Epithelial cell of esophagus (primary cell): Measurements from ENCODE around the gene NEMP2.

Experiments
- DNase-seq: peaks from one replicate; pipeline ENCODE4 v3.0.0; 2010; ENCODE audit warnings: low read depth
- H3K4me3 ChIP-seq: 2 replicates; pipeline ENCODE4 v1.5.1; 2011; ENCODE audit warnings: mild to moderate bottlenecking, low read length, control low read depth
- TF ChIP-seq, protein P1 (sequence below): IDR thresholded peaks from 2 replicates; pipeline ENCODE4 v1.5.1; 2011; ENCODE audit warnings: low read depth, mild to moderate bottlenecking, low read length, control low read depth, inconsistent platforms; ENCODE audit not compliant: insufficient read depth; ENCODE audit errors: missing control alignments

Gene NEMP2, protein sequence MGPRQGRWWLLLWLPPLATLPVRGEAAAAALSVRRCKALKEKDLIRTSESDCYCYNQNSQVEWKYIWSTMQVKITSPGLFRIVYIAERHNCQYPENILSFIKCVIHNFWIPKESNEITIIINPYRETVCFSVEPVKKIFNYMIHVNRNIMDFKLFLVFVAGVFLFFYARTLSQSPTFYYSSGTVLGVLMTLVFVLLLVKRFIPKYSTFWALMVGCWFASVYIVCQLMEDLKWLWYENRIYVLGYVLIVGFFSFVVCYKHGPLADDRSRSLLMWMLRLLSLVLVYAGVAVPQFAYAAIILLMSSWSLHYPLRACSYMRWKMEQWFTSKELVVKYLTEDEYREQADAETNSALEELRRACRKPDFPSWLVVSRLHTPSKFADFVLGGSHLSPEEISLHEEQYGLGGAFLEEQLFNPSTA

DNA sequence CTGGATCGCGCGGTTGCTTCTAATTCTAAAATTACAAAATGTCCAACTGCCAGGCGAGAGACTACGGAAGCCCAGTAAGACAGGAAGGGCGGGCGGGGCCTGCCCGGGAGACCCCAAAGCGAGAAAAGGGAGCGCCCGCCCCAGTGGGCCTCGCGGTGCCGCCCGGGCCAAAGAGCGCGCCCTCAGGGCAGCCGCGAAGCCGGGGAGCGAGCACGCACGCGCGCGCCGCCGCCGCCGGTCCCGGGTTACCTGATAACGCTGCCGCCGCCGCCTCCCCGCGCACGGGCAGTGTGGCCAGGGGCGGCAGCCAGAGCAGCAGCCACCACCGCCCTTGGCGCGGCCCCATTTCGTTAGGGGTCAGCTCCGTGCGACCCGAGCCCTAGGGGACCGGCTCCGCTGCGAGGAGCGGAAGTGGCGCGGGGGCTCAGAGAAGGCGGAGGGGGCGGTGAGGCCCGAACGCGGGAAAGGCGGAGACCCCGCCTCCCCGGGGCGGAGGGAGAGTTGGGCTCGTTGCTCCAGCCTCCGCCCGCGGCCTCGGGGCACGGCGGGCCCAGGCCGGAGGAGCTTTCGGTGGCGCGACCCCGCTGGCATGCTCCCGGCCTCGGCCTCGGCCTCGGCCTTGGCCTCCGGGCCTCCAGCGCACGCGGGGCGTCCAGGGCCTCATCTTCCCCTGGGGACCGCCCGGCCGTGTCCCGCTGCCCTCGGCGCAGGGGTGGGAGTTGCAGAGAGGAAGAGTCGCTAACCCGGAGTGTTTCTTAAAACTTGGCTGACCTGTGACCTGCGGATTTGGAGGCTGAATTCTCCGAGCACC, at the start of gene NEMP2:
Gene NEMP2 (minus strand): TSS at position 413 of the 811 bp plus-strand sequence. CDS start 67 bp downstream, at position 346.
- DNase-seq, result peak; percentile 61
- TF ChIP-seq, protein P1, sequence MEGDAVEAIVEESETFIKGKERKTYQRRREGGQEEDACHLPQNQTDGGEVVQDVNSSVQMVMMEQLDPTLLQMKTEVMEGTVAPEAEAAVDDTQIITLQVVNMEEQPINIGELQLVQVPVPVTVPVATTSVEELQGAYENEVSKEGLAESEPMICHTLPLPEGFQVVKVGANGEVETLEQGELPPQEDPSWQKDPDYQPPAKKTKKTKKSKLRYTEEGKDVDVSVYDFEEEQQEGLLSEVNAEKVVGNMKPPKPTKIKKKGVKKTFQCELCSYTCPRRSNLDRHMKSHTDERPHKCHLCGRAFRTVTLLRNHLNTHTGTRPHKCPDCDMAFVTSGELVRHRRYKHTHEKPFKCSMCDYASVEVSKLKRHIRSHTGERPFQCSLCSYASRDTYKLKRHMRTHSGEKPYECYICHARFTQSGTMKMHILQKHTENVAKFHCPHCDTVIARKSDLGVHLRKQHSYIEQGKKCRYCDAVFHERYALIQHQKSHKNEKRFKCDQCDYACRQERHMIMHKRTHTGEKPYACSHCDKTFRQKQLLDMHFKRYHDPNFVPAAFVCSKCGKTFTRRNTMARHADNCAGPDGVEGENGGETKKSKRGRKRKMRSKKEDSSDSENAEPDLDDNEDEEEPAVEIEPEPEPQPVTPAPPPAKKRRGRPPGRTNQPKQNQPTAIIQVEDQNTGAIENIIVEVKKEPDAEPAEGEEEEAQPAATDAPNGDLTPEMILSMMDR, result no peak
- H3K4me3 ChIP-seq, result peak within 1 kb of the TSS; percentile 71

DNA sequence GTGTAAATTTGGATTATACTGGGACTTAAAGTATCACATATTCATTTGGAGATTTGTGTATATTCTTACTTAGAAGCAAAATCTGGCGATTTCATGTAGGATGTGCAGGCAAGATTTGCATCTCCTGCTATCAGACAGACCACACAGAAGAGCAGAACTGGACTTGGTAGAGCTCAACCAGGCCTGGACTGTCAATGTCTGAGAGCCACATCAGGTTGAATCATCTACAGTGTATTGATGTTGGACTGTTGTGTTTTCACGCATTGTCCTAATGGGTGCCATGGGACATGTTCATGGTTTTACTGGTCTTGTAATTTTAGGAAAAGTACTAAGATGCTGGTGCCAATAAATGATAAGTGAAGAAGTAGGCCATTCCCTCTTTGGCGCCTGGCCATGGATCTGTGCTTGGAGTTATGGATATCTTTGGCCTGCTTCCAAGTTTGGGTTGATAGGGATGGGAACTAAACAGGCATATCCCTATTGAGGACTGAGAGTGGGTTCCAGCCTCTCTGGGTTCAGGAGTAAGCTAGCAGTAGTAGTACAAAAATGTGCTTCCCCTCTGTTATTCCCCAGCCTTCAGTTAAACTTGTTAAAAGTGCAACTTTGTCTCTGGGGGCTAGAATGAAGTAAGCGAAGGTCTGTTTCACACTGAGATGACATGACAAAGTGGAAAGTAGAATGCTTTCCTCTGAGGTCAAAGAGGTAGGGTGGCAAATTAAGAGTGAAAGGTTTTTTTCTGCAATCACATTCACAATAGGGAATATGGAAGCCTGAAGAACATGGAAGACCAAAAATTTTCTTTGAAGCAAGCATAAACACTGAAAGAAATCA, 49.2 kb upstream of the NEMP2 start:
- H3K4me3 ChIP-seq, result no peak overlapping the region
- TF ChIP-seq, protein P1, result no peak
- no peak for DNase-seq

DNA sequence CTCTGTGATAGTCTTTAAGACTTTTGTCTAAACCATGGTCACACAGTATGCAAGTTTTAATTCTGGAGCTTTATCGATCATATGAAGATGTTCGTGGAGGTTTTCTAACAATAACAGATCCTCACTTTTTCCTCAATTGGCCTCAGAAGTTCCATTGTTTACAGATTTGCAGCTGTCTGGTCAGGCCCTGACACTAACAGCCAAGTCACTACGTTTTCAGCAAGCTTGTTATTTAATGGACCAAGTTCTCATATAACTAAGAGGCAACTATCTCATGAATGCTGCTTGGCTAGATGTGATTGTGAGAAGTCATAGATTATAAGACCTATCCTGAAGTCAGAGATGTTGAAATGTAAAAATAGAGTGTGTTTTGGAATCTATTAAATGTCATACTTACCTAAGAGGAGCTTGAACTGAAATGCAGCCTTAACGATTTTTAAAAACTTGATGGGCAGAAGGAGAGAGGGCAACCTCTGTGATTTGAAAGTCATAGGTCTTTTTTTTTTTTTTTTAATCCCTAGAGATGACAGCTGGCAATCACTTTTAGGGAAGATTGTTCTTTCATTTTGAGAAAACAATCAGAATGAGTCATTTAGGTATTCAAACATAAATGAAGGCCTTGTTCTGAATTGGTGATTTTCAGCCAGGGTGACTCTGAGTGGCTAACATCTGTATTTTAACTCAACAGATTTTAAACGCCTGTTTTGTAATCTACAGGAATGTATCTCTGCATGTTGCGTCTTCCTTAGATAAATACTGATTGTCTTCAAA, 48.4 kb upstream of the NEMP2 start:
- no peak for DNase-seq
- TF ChIP-seq, protein P1, result no peak
- no peak overlapping the region for H3K4me3 ChIP-seq

DNA sequence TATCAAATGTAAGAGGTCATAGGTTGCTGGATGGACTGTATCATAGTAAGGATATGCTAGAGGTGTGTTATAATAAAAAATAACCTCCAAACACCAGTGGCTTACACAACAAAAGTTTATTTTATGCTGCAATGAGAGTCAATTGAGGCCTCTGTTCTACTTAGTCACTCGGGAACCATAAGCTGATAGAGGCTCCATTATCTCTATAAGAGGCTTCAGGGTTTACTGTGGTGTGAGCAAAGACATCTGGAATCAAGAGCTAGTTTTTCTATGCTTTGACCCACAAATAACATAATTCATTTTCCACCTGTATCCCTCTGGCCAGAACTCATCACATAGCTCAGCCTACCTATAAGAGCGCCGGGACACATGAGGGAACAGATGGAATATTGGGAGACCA, 47.5 kb upstream of the NEMP2 start:
- no peak for DNase-seq
- H3K4me3 ChIP-seq, result no peak overlapping the region
- TF ChIP-seq, protein P1, result no peak

DNA sequence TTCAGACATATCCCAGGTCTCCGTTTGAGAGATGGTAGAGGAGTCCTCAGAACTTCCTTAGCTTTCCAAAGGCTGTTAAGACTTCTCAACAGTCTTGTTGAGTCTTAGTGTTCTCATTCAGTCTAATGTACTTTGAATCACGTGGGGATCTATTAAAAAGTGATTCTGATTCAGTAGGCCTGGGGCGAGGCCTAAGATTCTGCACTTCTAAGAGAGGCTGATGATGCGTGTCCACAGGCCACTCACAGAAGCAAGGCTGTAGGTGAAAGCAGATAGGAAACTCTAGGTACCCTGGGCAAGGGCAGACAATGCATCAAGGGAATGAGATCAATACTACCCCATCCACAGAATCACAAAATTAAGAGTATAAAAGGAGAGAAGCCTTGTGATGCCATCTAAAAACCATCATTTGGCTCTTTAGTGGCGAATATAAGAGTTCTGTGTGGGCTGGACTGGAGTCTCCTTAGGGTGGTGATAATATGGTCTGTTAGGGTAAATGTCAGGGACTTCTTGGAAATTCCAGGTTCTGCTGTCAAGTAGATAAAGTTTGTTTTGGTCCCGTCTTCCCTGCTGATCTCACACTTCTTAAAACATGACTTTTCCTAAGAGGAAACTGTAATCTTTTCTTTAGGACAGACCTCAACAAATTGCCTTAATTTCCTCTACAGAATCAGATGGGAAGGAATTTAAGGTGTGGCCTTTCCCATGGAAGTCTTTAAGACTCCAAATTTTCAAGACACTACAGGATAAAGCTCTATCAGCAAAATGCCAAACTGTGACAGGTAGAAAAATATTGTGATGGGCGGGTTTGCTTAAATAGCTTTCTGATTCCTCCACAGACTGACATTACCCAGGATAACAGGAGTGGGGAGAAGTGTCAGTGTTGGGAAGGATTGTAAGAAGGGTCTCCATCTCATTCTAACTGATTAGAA, 45.7 kb upstream of the NEMP2 start:
- no peak overlapping the region for H3K4me3 ChIP-seq
- TF ChIP-seq, protein P1, result no peak
- peak; percentile 46 for DNase-seq
